OCI-M2 (cell line): Measurements from ENCODE around the gene PLEKHA7.
"Not testable (repeated sequence)": the region's sequence is repeated elsewhere in the genome, so short reads cannot be mapped to it uniquely, and the experiment has no call there.

Experiments used
- DNase-seq: peaks from one replicate; lab custom pipeline; 2025; ENCODE audit not compliant: unreplicated experiment; lab: John Stamatoyannopoulos, UW

The PLEKHA7 gene

DNA sequence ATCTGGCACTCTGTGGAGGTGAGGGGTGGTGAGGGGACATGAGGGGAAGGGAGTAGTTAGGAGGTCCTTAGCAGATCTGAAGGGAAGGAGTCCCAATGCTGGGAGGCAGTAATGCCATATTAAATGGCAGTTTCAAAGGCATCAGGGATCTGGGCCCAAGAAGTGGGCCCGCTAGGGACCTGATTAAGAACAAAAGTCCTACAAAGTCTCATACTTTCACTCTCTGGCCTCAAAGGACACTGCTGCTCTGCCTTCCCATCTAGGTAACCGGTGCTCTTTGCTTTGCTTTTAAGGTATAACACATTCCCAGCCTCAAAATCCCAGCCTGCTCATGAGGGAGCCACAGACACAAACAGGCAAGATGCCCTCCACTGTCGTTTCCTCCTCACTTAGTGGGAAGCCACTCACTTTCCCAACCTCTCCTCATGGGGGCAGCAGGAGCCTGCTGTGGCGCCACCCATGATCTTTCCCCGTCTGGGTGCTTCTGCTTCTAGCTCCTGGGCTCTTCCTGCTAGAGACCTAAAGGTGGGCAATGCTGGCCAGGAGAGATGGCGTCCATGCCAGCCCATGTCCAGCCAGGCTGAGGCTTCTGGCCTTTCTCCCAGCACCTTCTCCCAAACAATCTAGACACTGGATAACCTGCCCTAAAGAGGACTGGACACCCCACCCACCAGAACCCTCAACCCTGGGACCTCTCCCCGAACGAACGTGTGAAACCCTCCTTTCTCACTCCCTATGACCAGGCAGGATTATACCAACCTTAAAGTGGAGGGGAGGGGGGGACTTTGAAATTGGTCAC lies 68.3 kb downstream of the PLEKHA7 start:
- no peak for DNase-seq

DNA sequence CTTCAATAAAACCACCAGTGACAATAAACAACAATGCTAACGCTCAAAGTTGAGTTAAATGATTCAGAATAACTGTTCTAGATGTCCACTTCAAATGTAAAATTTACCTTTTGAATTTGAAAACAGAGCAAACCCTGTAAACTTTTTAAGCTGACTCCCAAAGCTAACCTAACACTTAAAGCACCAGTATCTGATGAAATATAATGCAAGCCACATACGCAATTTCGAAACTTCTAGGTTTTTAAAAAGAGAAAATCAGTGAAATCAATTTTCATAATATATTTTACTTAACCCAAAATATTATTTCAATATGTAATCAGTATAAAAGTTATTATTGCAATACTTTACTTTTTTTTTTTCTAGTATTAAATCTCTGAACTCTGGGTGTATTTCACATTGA lies 71.3 kb downstream of the PLEKHA7 start:
- DNase-seq, result no peak

DNA sequence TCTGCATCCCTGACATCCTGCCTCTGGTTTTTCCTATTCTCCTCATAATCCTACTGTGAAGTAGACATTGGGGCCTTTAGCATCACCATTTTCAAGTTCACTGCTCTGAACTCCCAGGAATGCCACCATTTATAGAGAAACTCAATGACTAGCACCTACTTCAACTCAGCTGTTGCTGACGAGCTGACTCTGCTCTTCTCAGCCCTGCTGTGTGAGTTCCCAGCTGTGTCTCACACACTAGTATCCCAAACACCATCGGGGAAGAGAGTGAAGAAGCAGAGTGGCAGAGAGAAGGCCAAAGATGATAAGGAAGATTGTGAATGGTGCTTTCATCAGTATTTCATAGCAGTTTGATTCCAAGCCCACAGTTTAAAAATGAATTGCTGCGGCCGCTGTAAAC lies 71.9 kb downstream of the PLEKHA7 start:
- DNase-seq, result no peak

DNA sequence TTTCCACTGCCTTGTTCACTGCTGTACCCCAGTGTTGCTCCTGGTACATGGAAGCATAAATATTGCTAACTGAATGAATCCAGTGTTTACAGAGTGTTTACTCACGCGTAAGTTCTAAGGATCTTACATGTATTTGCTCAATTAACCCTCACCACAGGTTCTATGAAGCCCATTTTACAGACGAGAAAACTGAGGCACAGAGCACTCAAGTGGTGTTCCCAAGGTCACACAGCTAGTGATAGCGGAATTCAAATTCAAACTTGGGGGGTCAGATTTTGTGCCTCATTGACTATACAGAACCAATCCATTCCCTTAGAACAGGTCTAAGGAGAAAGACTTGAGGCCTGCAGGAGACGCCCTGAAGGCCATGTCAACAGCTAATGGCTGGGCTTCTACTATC lies 72.3 kb downstream of the PLEKHA7 start:
- no peak for DNase-seq

DNA sequence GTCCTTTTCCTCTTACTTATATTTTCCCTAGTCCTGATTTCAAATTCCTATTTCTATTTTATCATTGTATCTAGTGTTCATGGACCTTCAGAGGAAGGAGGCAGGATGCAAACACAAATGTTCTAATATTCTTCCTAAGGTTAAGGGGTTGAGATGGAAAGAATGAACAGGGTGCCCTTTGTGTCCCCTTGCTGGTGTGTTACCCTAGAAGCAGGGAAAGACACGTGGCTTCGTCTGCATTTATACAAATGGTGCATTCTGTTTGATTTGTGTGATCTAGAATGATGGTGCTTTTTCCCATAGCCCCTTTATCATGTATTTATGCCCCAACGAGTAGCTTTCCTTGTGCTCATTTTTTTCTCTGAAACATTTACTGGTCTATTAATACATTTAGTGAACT lies 76.2 kb downstream of the PLEKHA7 start:
- no peak for DNase-seq

DNA sequence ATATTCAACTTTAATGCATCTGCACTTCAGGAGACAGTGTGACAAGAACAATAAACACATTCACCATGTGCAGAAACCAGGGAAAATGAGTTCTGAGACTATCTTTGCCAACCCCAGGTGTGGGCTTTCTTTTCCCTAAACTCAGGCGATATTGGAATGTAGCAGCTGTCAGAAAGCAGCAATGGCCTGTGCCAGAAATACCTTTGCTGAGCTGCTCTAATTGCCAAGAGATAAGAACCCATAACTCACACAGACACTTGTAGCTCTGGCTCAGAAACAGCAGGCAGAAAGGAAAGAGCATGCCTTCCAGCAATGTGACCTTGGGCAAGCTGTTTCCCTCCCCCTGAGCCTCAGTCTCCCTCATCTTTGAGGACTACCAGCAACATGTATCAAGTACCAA lies 77.6 kb downstream of the PLEKHA7 start:
- no peak for DNase-seq

DNA sequence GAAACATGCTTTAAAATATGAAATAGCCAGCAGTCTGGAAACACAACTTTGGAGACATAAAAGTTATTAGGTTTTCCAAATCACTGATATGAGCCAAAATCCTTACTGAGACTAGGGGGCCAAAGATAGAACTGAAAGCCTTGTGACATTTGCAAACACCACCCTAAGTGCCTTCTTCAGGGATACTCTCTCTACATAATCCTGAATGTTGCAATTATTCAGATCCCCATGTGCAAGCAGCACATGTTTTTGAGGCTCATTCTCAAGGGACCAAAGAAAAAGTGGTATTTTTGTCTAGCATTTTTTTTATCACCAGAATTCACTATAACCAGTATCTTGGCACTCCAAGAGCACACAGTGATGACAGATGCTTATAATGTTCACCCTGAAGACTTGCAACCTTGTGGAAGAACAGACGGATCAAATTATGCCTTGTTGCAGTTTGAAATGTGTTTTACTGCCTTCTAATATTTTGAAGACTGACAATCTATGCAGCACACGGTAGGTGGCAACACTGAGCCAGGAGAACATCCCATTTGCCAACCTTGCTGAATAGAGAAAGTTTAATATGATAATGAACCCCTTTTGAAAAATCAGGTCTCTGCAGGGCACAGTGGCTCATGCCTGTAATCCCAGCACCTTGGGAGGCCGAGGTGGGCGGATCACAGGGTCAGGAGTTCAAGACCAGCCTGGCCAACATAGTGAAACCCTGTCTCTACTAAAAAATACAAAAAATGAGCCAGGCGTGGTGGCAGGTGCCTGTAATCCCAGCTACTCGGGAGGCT lies 78.5 kb downstream of the PLEKHA7 start:
- DNase-seq, result no peak

DNA sequence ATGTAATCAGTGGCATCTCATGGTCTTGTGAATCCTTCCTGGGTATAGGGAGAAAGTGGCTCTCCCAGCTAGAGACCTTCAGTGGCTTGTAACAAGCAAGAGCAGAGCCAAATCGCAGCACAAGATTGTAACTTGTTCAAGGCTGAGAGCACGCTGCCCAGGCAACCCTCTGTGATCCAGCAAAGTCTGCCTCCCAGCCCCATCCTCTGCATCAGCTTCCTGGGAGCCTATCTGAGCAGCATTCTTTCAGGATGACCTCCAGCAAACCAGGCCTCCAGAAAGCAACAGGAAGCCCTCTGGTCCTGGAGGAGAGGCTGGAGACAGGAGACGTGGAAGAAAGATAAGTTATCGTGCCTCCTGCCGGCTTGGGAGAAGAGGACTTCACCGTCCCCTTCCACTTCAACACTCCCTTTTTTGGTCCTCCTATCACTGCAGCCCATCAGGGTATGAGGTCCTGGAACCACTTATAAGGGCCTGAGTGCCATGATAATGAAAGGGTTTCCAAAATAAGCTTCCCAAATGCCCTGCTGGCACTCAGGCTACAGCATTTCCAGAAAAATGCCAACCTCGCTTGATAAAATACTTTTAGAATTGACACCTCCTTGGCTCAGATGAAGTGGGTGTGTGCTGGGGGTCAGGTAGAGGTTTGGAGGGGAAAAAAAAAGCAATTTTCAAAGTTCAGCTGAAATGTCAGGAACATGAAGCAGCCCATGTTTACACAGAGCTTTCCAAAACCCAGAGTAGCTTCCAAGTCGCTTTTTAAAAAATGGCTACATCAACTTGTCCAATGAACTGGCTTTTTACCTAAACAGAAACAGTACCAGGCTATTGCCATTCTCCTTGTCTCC lies 80.2 kb downstream of the PLEKHA7 start:
- no peak for DNase-seq

DNA sequence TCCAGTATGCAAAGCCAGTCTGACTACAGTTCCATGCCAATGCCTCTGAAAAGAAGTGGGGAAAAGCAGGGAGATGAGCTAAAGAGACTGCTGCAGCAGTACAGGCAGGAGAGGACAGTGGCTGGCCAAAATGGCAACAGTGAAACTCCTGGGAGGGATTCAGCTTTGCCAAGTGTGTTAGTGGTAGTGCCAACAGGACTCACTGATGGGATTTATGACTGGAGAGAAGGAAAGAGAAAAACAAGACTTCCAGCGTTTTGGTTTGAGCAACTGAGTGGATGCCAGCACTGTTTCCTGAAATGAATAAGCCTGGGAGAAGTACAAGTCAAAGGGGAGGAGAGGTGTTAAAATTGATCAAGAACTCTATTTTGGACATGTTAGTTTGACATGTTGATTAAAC lies 80.9 kb downstream of the PLEKHA7 start:
- no peak for DNase-seq

DNA sequence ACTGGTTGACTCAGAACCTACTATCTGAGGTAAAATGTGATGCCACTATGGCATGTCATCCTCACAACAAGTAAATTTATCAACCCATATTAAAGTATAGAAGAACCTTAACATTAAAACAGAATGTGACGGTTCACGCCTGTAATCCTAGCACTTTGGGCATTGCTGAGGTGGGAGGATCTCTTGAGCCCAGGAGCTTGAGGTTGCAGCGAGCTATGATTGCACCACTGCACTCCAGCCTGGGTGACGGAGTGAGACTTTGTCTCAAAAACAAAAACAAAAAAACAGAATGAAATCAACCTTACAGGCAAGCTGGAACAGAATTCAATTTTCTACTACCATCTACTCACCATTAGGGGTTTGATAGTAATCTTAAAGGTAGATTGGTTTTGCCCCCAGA lies 86.2 kb downstream of the PLEKHA7 start:
- DNase-seq, result no peak

DNA sequence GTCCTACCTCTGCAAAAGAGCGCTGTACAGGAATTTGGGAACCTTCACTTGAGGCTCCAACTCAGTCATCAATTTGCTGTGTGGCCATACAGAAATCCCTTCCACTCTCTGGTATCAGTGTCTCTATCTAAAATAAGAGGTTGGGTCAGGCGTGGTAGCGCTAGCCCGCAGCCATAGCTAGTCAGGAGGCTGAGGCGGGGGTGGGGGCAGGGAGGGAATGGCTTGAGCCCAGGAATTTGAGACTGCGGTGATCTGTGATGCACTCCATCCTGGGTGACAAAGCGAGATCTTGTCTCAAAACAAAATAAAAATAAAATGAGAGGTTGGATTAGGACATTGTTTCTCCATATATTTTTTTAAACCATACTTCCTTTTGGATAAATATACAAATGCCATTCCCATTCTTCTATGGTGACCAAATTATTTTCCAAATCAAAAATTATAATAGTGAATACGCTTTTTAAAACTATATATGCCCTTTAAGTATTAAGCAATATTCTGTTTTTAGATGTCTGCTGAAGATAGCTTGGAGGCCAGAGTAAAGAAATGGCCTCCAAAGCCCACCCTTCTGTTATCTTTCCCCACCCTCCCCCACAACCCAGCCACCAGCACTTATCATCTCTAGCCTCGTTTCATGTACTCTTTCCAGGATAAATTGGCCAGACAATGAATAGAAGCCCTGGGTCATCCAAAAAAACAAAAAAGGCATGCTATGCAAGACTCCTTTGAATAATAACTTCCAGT lies 87.2 kb downstream of the PLEKHA7 start:
- DNase-seq, result no peak

DNA sequence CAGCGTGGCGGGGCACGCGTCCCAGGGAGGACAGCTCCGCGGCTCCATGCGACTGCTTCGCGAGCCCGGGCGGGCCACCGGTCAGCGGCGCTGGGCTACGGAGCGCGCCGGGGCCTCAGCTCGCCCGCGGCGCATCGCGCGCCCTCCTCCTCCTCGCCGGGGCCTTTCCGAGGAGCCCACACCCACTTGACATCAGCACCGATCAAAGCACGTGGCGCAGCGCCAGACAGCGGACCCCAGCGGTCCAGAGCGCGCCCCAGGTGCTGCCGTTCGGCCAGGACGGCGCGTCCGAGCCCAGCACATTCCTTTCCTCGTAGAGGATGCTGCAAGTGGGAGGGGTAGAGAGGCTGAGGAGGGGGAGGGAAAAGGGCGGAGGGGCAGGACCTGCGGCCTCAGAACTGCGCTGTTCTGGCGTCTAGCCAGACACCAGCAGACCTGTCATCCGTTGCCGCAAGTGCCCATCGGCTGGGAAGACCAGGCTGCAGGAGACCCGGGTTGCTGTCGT lies 88.6 kb downstream of the PLEKHA7 start:
- no peak for DNase-seq

DNA sequence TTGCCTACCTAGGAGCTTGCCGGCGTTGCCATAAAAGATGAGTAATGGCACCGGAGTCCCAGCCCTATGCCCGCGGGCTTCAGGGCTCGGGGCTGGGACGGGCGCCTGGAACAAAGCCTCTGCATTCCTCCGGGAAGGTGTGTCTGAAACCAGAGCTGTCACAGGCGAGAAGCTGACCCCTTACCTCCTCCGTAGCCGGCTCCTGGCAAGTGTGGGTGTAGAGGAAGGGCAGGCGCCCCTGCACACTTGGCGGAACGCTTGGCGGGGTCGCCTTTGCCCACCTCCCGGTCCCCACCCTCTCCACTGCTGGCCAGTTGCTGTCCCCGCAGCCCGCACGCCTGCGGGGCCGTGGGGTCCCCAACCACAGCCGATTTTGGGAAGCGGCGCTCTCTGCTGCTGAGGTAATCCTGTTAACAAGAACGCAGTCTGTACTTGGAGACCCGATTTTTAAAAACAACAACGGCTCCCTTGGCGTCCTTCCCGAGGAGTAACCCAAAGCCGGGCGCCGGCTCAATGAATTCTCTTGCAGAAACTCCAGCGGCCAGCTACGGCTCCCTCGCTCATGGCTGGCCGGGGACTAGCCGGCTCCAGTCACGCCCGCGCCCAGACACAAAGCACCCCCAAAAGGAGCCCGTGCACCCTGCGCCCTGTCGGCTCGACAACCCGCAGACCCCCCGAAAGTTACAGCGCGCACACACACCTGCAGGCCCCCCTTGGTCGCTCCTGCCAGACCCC lies 89.2 kb downstream of the PLEKHA7 start:
- no peak for DNase-seq

DNA sequence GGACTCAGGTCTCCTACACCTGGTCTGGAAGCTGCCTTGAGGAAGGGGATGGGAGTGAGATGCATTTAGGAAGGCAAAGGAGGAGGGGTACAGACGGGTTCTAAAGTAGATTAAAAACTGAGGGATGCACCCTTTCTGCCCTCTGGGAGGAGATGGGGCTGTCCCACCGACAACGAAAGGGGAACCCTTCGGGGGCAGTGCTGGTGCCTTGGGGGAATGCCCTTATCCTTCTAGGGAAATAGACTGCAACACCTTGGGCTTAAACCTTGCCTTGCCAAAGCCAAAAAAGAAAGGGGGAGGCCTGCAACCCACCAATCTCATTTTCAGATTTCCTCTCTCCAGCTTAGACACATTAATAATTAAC lies 89.8 kb downstream of the PLEKHA7 start:
- no peak for DNase-seq

DNA sequence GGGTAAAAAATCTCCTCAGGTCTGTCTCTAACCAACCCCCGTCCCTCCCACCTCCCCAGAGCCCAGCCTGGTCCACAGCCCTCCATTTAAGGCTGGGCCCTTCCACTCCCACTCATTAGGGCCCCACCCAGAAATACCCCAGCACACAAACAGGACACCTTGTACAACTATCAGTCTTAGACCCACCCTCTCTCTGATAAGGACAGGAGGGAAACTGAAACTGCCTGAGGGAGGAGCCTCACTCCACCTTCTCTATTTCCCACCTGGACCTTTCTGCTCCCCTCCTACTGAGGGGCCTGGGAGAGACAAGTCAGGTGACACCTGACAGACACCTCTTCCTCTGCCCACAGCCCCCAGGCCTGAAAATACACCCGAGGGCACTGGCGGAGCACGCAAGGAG lies 90.2 kb downstream of the PLEKHA7 start:
- no peak for DNase-seq

DNA sequence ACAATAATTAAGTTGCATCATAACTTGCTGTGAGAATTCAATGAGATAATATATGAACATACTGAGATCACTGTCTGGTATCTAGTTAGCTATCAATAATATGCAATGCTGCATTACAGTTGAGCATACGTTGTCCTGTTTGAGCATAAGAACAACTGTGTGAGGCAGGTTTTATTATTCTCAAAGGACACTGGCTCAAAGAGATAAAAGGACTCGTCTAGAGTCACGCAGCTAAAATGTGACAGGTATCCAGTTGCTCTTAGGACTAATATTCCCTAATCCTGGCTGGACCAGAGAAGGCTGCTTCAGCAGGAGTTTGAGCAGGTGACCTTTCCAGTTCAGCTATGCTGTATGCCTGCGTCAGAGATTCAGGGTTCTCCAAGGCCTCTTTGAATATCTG lies 92.5 kb downstream of the PLEKHA7 start:
- no peak for DNase-seq

DNA sequence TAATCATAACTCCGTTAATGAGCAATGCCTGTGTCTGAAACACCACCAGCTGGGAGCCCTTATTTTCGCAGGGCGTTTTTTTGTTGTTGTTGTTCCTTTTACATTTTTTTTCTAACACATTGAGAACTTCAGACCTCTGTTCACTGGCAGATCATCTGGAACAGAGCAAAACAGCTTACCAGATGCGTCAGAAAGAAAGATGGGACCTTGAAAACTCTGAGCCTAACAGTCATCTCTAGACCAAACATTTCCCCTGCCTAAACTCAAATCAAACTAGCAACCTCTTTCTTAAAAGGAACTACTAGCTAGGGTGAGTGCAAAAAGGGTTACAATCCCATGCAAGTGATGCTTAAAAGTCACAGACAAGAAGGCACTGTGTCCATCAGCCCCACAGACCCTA lies 93.2 kb downstream of the PLEKHA7 start:
- no peak for DNase-seq

DNA sequence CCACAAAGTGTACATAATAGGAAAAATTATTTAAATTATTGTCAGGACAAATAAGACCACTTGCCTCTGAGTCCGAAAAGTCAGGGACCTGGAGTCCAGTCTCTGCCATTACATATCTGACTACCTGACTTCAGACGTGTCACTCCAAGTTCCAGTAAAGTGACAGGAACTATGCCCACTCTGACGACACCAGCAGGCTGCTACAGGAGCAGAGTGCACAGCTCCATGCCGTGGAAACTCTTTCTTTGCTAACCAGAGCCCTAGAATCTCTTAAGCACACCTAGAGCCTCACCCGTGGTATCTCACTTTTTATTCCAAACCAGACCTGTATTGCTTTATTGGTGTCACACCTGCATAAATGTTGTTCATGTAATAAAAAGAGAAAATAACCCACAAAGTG lies 93.7 kb downstream of the PLEKHA7 start:
- no peak for DNase-seq

DNA sequence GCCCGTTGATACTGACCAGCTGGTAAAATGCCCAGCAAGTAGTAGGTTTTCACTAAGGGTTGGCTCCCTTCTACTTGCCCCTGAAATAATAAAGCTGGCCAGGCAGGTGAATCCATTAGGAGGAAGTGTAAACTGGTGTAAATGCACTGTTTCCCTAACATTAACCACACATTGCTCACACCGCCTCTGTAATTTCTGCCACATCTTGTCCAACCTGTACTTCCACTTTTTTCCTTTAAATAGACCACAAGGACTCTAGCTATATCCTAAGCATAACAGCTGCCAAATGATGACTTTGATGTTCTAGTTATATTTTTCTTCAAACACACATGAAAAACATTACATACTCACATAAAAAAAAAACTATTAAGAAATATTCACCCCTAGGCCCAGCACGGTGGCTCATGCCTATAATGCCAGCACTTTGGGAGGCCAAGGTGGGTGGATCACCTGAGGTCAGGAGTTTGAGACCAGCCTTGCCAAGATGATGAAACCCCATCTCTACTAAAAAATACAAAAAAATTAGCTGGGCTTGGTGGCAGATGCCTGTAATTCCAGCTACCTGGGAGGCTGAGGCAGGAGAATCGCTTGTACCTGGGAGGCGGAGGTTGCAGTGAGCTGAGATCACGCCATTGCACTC lies 95.6 kb downstream of the PLEKHA7 start:
- DNase-seq, result not testable (repeated sequence)

DNA sequence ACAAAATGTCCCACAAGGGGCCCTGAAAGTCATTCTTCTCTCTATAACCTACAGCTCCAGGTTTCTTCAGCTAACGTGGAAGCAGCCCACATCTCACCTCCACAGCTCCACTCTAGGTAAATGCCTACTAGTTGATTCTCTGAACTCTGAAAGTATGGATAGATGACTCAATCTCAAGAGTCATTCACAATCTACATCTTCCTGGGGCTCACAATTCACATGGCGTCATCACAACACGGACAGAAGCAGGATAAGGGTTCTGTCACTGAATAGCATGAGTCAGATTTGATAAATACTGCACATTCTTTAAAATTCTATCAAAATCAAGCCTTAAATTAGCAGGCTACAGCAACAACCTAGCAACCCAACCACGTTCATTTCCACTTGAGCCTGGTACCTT lies 96.3 kb downstream of the PLEKHA7 start:
- no peak for DNase-seq
